Mesenchymal stem cell (in vitro differentiated cells and primary cell): ENCODE results near the gene LMNTD1.

Experiments used
- DNase-seq: peaks from one replicate; pipeline ENCODE4 v3.0.0-alpha.2; 2013
- H2AFZ ChIP-seq: one replicate; pipeline ENCODE4 v1.6.1; 2013; ENCODE audit warnings: low read depth, mild to moderate bottlenecking, control low read depth, inconsistent platforms, low read length, moderate library complexity
- H2AK5ac ChIP-seq: 2 replicates; pipeline ENCODE4 v1.6.1; 2013; ENCODE audit warnings: low read length, moderate library complexity, mild to moderate bottlenecking, inconsistent platforms; ENCODE audit not compliant: severe bottlenecking
- H2BK120ac ChIP-seq: one replicate; pipeline ENCODE4 v1.6.1; 2013; ENCODE audit warnings: low read depth, mild to moderate bottlenecking, inconsistent platforms, low read length, moderate library complexity
- H2BK12ac ChIP-seq, 2 experiments: one replicate each; pipeline ENCODE4 v1.6.1; 2013; ENCODE audit warnings: inconsistent platforms in 2 of 2, low read length in 2 of 2, mild to moderate bottlenecking in 2 of 2, moderate library complexity in 2 of 2, control low read depth in 1 of 2
- H2BK15ac ChIP-seq: one replicate; pipeline ENCODE4 v1.6.1; 2013; ENCODE audit warnings: mild to moderate bottlenecking, low read depth, inconsistent platforms; ENCODE audit not compliant: poor library complexity, severe bottlenecking
- H2BK5ac ChIP-seq: 2 replicates; pipeline ENCODE4 v1.6.1; 2013; ENCODE audit warnings: low read depth, mild to moderate bottlenecking, low read length, control low read depth, inconsistent platforms; ENCODE audit not compliant: poor library complexity, severe bottlenecking
- H3K14ac ChIP-seq, 2 experiments: one replicate each; pipeline ENCODE4 v1.6.1; 2013; ENCODE audit warnings: inconsistent platforms in 2 of 2, low read length in 2 of 2, control low read depth in 1 of 2, mild to moderate bottlenecking in 1 of 2, moderate library complexity in 1 of 2
- H3K18ac ChIP-seq, 2 experiments: one replicate each; pipeline ENCODE4 v1.6.1; 2013; ENCODE audit warnings: inconsistent platforms in 2 of 2, low read length in 2 of 2, control low read depth in 1 of 2, low read depth in 1 of 2, mild to moderate bottlenecking in 1 of 2
- H3K23ac ChIP-seq, 2 experiments: one replicate each; pipeline ENCODE4 v1.6.1; 2013; ENCODE audit warnings: inconsistent platforms in 2 of 2, low read length in 2 of 2, mild to moderate bottlenecking in 2 of 2, moderate library complexity in 2 of 2, control low read depth in 1 of 2
- H3K27ac ChIP-seq: 2 replicates; pipeline ENCODE4 v1.5.1; 2013; ENCODE audit warnings: mild to moderate bottlenecking, moderate library complexity, low read length, control low read depth, inconsistent platforms; ENCODE audit not compliant: poor library complexity, severe bottlenecking
- H3K27me3 ChIP-seq, 2 experiments: 2 replicates each; pipeline versions ENCODE4 v1.6.1 to v1.7.0; 2013; ENCODE audit warnings: low read length in 2 of 2, mild to moderate bottlenecking in 2 of 2, moderate library complexity in 2 of 2, control low read depth in 1 of 2, inconsistent platforms in 1 of 2; ENCODE audit not compliant: control insufficient read depth in 1 of 2, insufficient read depth in 1 of 2
- H3K36me3 ChIP-seq, 2 experiments: 2 replicates each; pipeline versions ENCODE4 v1.6.1 to v1.7.0; 2013; ENCODE audit warnings: low read length in 2 of 2, control low read depth in 1 of 2, inconsistent platforms in 1 of 2, low read depth in 1 of 2, mild to moderate bottlenecking in 1 of 2; ENCODE audit not compliant: insufficient read depth in 2 of 2, control insufficient read depth in 1 of 2
- H3K4ac ChIP-seq, 2 experiments: one replicate each; pipeline ENCODE4 v1.6.1; 2013; ENCODE audit warnings: inconsistent platforms in 2 of 2, low read length in 2 of 2, mild to moderate bottlenecking in 2 of 2, moderate library complexity in 2 of 2, control low read depth in 1 of 2, low read depth in 1 of 2
- H3K4me1 ChIP-seq: 2 replicates; pipeline ENCODE4 v1.6.1; 2013; ENCODE audit warnings: low read depth, low read length, control low read depth; ENCODE audit not compliant: control insufficient read depth, insufficient read depth
- H3K4me2 ChIP-seq: 2 replicates; pipeline ENCODE4 v1.6.1; 2013; ENCODE audit warnings: low read length, mild to moderate bottlenecking, inconsistent platforms; ENCODE audit not compliant: poor library complexity, severe bottlenecking
- H3K4me3 ChIP-seq, 2 experiments: 2 replicates each; pipeline versions ENCODE4 v1.5.1 to v1.7.0; 2013; ENCODE audit warnings: low read length in 2 of 2, mild to moderate bottlenecking in 2 of 2, control low read depth in 1 of 2, low read depth in 1 of 2; ENCODE audit not compliant: insufficient read depth in 1 of 2
- H3K79me1 ChIP-seq: replicated peaks from 2 replicates; pipeline ENCODE4 v1.6.1; 2013; ENCODE audit warnings: mild to moderate bottlenecking, control low read depth, low read length, inconsistent platforms; ENCODE audit not compliant: poor library complexity, severe bottlenecking
- H3K9ac ChIP-seq: 2 replicates; pipeline ENCODE4 v1.7.0; 2013; ENCODE audit warnings: mild to moderate bottlenecking, low read length, moderate library complexity
- H3K9me3 ChIP-seq: 2 replicates; pipeline ENCODE4 v1.7.0; 2013; ENCODE audit warnings: mild to moderate bottlenecking, low read length; ENCODE audit not compliant: control insufficient read depth
- H4K8ac ChIP-seq: one replicate; pipeline ENCODE4 v1.6.1; 2013; ENCODE audit warnings: inconsistent platforms, mild to moderate bottlenecking, low read length, moderate library complexity
- H4K91ac ChIP-seq: one replicate; pipeline ENCODE4 v1.6.1; 2013; ENCODE audit warnings: mild to moderate bottlenecking, low read length, inconsistent platforms
- WGBS: methylation state at CpG from one replicate; pipeline ENCODE4 v1.1.7; 2013; ENCODE audit warnings: mixed read lengths; 5-methylcytosine and 5-hydroxymethylcytosine counted together

The LMNTD1 gene

DNA sequence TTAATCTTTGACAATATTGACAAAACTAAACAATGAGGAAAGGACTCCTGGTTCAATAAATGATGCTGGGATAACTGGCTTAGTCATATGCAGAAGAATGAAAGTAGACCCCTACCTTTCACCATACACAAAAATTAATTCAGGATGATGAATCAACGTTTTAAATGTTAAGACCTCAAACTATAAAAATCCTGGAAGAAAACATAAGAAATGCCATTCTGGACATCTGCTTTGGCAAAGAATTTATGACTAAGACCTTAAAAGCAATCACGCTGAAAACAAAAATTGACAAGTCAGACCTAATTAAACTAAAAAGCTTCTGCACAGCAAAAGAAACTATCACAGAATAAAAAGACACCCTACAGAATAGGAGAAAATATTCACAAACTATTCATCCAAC lies 97.4 kb downstream of the LMNTD1 start:
- Histone ChIP-seq H3K4ac (no peak overlapping the region), H2BK12ac (no peak overlapping the region), H3K14ac (no peak overlapping the region), H3K4me2 (no peak overlapping the region), H2AK5ac (no peak overlapping the region), H3K4me3 (no peak overlapping the region), H3K79me1 (no peaks in the 10 kb centered on the region), H3K23ac (no peak overlapping the region), H3K27ac (no peak overlapping the region), H2BK120ac (no peak overlapping the region), H3K18ac (no peak overlapping the region), H4K91ac (no peak overlapping the region), H2BK5ac (no peak overlapping the region), H3K9ac (no peak overlapping the region), H2BK15ac (no peak overlapping the region), H3K27me3 (no peaks in the 10 kb centered on the region), H4K8ac (no peak overlapping the region), H3K4me1 (no peaks in the 10 kb centered on the region), H3K36me3 (no peaks in the 10 kb centered on the region), H2AFZ (no peak overlapping the region), H3K9me3 (peaks cover 4% of the 10 kb centered on the region)
- no peak for DNase-seq
- 78% methylated on average over 2 of the region's 2 CpGs for WGBS

DNA sequence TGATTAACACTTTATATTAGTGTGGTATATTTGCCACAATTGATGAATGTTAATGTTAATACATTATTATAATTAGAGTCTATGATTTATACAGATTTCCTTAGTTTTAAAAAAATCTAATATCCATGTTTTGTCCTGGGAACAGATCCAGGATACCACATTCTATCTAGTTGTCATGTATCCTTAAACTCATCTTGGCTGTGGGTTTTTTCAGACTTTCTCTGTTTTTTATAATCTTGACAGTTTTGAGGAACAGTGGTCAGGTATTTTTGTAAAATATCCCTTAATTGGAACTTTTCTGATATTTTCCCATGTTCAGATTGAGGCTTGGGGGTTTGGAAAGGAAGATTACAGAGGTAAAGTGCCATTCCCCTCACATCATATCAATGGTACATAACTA lies 104.1 kb downstream of the LMNTD1 start:
- no peak overlapping the region for H4K8ac ChIP-seq
- no peak overlapping the region for H3K4me3 ChIP-seq
- no peak overlapping the region for H3K4me2 ChIP-seq
- no peak overlapping the region for H2AFZ ChIP-seq
- H3K36me3 ChIP-seq, result no peaks in the 10 kb centered on the region
- no peak overlapping the region for H2BK15ac ChIP-seq
- H3K9me3 ChIP-seq, result no peaks in the 10 kb centered on the region
- H2BK12ac ChIP-seq, result no peak overlapping the region
- H3K23ac ChIP-seq, result no peak overlapping the region
- no peaks in the 10 kb centered on the region for H3K79me1 ChIP-seq
- DNase-seq, result no peak
- H3K9ac ChIP-seq, result no peak overlapping the region
- H2BK120ac ChIP-seq, result no peak overlapping the region
- no peaks in the 10 kb centered on the region for H3K27me3 ChIP-seq
- no peak overlapping the region for H3K4ac ChIP-seq
- no peak overlapping the region for H4K91ac ChIP-seq
- H3K4me1 ChIP-seq, result no peaks in the 10 kb centered on the region
- no peak overlapping the region for H3K27ac ChIP-seq
- no peak overlapping the region for H3K18ac ChIP-seq
- H2AK5ac ChIP-seq, result no peak overlapping the region
- no peak overlapping the region for H2BK5ac ChIP-seq
- no peak overlapping the region for H3K14ac ChIP-seq

DNA sequence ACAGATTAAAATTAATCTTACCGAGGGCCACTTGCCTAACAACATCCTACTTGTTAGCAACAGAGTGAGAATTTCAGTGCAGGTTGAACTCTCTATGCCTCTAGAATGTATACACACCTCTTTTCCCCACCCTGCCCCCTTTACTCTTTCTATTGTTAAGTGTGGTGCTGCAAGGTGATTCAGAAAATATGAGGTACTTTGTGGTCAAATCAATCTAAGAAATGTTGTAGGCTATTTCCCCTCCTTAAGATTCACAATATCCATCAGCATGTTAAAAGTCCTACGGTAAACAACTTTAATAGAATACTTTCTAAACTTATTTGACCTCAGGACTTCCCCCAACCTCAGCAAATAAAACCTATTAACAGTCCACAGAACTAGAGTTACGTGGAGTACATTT lies 106.0 kb downstream of the LMNTD1 start:
- no peak for DNase-seq
- no peak overlapping the region for H3K27ac ChIP-seq
- no peak overlapping the region for H4K91ac ChIP-seq
- H2BK5ac ChIP-seq, result no peak overlapping the region
- H3K9me3 ChIP-seq, result no peaks in the 10 kb centered on the region
- no peak overlapping the region for H2AK5ac ChIP-seq
- no peaks in the 10 kb centered on the region for H3K36me3 ChIP-seq
- no peaks in the 10 kb centered on the region for H3K4me1 ChIP-seq
- H2BK12ac ChIP-seq, result no peak overlapping the region
- no peak overlapping the region for H3K14ac ChIP-seq
- H3K4ac ChIP-seq, result no peak overlapping the region
- WGBS, result 88% methylated on average over 2 of the region's 3 CpGs
- no peak overlapping the region for H3K18ac ChIP-seq
- H2AFZ ChIP-seq, result no peak overlapping the region
- no peak overlapping the region for H3K4me3 ChIP-seq
- H3K23ac ChIP-seq, result no peak overlapping the region
- no peak overlapping the region for H4K8ac ChIP-seq
- H3K9ac ChIP-seq, result no peak overlapping the region
- H3K4me2 ChIP-seq, result no peak overlapping the region
- H3K79me1 ChIP-seq, result no peaks in the 10 kb centered on the region
- no peak overlapping the region for H2BK120ac ChIP-seq
- no peaks in the 10 kb centered on the region for H3K27me3 ChIP-seq
- no peak overlapping the region for H2BK15ac ChIP-seq

DNA sequence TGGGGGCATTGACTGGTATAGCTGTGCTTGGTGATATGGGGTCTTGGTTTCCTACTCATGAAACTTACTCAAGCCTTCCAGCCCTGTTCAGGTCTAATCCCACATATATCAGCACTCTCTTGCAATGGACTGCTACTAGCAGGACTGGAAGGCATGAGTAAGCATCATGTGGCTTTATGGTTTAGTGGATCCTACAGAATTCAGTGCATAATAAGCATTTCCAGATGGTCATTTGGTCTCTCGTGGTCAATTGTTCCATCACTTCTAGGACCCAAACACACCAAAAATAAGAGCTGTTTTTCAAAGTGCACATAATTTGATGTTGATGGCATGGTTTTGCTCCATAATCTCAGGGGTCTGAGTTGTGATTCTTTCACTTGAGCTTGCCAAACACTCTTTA lies 114.4 kb downstream of the LMNTD1 start:
- 100% methylated on average over 1 of the region's 1 CpG for WGBS
- no peak overlapping the region for H2BK5ac ChIP-seq
- no peak overlapping the region for H4K8ac ChIP-seq
- no peak overlapping the region for H2AFZ ChIP-seq
- H3K14ac ChIP-seq, result peak overlapping the region in 1 of 2 experiments; percentile 48
- H3K79me1 ChIP-seq, result no peaks in the 10 kb centered on the region
- no peak overlapping the region for H3K4me3 ChIP-seq
- no peak overlapping the region for H3K18ac ChIP-seq
- H3K23ac ChIP-seq, result no peak overlapping the region
- DNase-seq, result peak; percentile 50
- no peaks in the 10 kb centered on the region for H3K36me3 ChIP-seq
- no peak overlapping the region for H2BK120ac ChIP-seq
- no peak overlapping the region for H2BK15ac ChIP-seq
- H3K9ac ChIP-seq, result no peak overlapping the region
- H3K27ac ChIP-seq, result no peak overlapping the region
- H3K9me3 ChIP-seq, result no peaks in the 10 kb centered on the region
- no peaks in the 10 kb centered on the region for H3K27me3 ChIP-seq
- H4K91ac ChIP-seq, result no peak overlapping the region
- no peak overlapping the region for H2BK12ac ChIP-seq
- H3K4me2 ChIP-seq, result no peak overlapping the region
- no peak overlapping the region for H3K4ac ChIP-seq
- no peak overlapping the region for H2AK5ac ChIP-seq
- H3K4me1 ChIP-seq, result peaks cover 2% of the 10 kb centered on the region
